Right hindlimb (tissue), 1 donor: Measurements from ENCODE around the gene TBL1X.
A peak's percentile ranks its signal among the peaks of the same experiment; 100 is the strongest.
"Not testable (repeated sequence)": the region's sequence is repeated elsewhere in the genome, so short reads cannot be mapped to it uniquely, and the experiment has no call there.

Source experiments
- DNase-seq: peaks from one replicate; pipeline ENCODE4 v3.0.0-alpha.2; 2018

Gene TBL1X

GRCh38 chrX:9500584-9500983 is 35.7 kb downstream of the TBL1X start:
- no peak for DNase-seq

GRCh38 chrX:9501362-9501761 is 36.5 kb downstream of the TBL1X start:
- DNase-seq = no peak

- DNase-seq = no peak
Measured at GRCh38 chrX:9503261-9503660, 38.4 kb downstream of the TBL1X start.

GRCh38 chrX:9510366-9510765 is 45.5 kb downstream of the TBL1X start:
- DNase-seq = no peak

- DNase-seq = no peak
Measured at GRCh38 chrX:9510980-9511379, 46.1 kb downstream of the TBL1X start.

GRCh38 chrX:9515489-9515888 is 50.6 kb downstream of the TBL1X start:
- no peak for DNase-seq

GRCh38 chrX:9515973-9516538 is 51.2 kb downstream of the TBL1X start:
- DNase-seq = no peak

GRCh38 chrX:9516635-9517034 is 51.8 kb downstream of the TBL1X start:
- DNase-seq = no peak

GRCh38 chrX:9518051-9518450 is 53.2 kb downstream of the TBL1X start:
- DNase-seq = no peak

- no peak for DNase-seq
Measured at GRCh38 chrX:9518889-9519288, 54.0 kb downstream of the TBL1X start.

- DNase-seq = no peak
Measured at GRCh38 chrX:9519546-9520216, 54.8 kb downstream of the TBL1X start.

GRCh38 chrX:9520217-9520590 is 55.3 kb downstream of the TBL1X start:
- no peak for DNase-seq

GRCh38 chrX:9522378-9523155 is 57.7 kb downstream of the TBL1X start:
- DNase-seq = no peak

GRCh38 chrX:9525511-9526248 is 60.8 kb downstream of the TBL1X start:
- DNase-seq = no peak

GRCh38 chrX:9526965-9527364 is 62.1 kb downstream of the TBL1X start:
- DNase-seq = no peak

GRCh38 chrX:9528498-9528897 is 63.6 kb downstream of the TBL1X start:
- DNase-seq = no peak

- no peak for DNase-seq
Measured at GRCh38 chrX:9529223-9529622, 64.4 kb downstream of the TBL1X start.

- peak; percentile 68 for DNase-seq
Measured at GRCh38 chrX:9530848-9531274, 66.0 kb downstream of the TBL1X start.

- peak; percentile 24 for DNase-seq
Measured at GRCh38 chrX:9532349-9532748, 67.5 kb downstream of the TBL1X start.

GRCh38 chrX:9533611-9534010 is 68.8 kb downstream of the TBL1X start:
- DNase-seq = no peak

GRCh38 chrX:9534686-9535085 is 69.8 kb downstream of the TBL1X start:
- DNase-seq = no peak

GRCh38 chrX:9535101-9535500 is 70.2 kb downstream of the TBL1X start:
- DNase-seq = no peak

- DNase-seq = not testable (repeated sequence)
Measured at GRCh38 chrX:9536156-9536555, 71.3 kb downstream of the TBL1X start.

- DNase-seq = no peak
Measured at GRCh38 chrX:9537781-9538180, 72.9 kb downstream of the TBL1X start.
